Prostate gland (tissue), 2 donors: Measurements from ENCODE around the gene TMEM132A. TPM values are rescaled to one million over a fixed set of nuclear protein-coding genes. Genes with fewer than 3 reads are reported as not detected.

Experiments used
- DNase-seq: peaks from one replicate; pipeline ENCODE4 v3.0.0-alpha.2; 2019; ENCODE audit warnings: low spot score
- H3K27ac ChIP-seq, 2 donors: fragments of 200-600 bp; sonication (generic); 2 replicates each; pipeline ENCODE4 v1.5.1; 2017 to 2019
- H3K27me3 ChIP-seq: fragments of 200-600 bp; sonication (generic); replicated peaks from 2 replicates; pipeline ENCODE4 v1.5.1; 2019; ENCODE audit not compliant: insufficient read depth
- H3K36me3 ChIP-seq, 2 donors: fragments of 200-600 bp; sonication (generic); 1 replicate in 1 of 2; 2 replicates in 1 of 2; pipeline versions ENCODE4 v1.5.1 to v1.8.1; 2017 to 2019
- H3K4me1 ChIP-seq: fragments of 200-600 bp; sonication (generic); replicated peaks from 2 replicates; pipeline ENCODE4 v1.5.1; 2019
- H3K4me3 ChIP-seq, 2 donors: fragments of 200-600 bp; sonication (generic); 2 replicates each; pipeline ENCODE4 v1.5.1; 2017 to 2019
- H3K9me3 ChIP-seq: fragments of 200-600 bp; sonication (generic); 2 replicates; pipeline ENCODE4 v1.5.1; 2017
- CTCF ChIP-seq, 4 experiments: fragments of 200-600 bp in 2 of 4; fragments of 450-650 bp in 2 of 4; sonication (generic) in 2 of 4; IDR thresholded peaks; 1 replicate in 3 of 4; 2 replicates in 1 of 4; pipeline ENCODE4 v1.5.1; 2016 to 2019; ENCODE audit warnings: antibody characterized with exemption in 4 of 4, mild to moderate bottlenecking in 2 of 4, moderate library complexity in 2 of 4
- POLR2A ChIP-seq: fragments of 450-650 bp; IDR thresholded peaks from one replicate; pipeline ENCODE4 v1.6.1; 2016; ENCODE audit warnings: antibody characterized with exemption, mild to moderate bottlenecking
- POLR2AphosphoS5 ChIP-seq: sonication (generic); formaldehyde crosslinking; IDR thresholded peaks from one replicate; pipeline ENCODE4 v1.6.1; 2017; ENCODE audit warnings: antibody characterized with exemption
- WGBS: methylation state at CpG from one replicate; pipeline ENCODE4 v1.1.5; 2018; 5-methylcytosine and 5-hydroxymethylcytosine counted together
- intact Hi-C: fragments of 100-400 bp; cut with DNase I; formaldehyde crosslinking; loops from one replicate; pipeline ENCODE4 v1.14.2; 2022
- total RNA-seq, 2 donors: library from RNA; depleted of rRNA; stranded (reverse); fragments of >200 nt; gene quantifications; one replicate each; pipeline ENCODE4 v1.1.0, GENCODE V29; 2016

Gene TMEM132A
- total RNA-seq, 2 donors from 2014 or later: 18.7 to 44.5 TPM

- intact Hi-C loops: no loop called here
- H3K36me3 ChIP-seq: no peaks in the 10 kb centered on the region
- no peak overlapping the region for H3K27ac ChIP-seq
- WGBS: 57% methylated on average over 1 of the region's 1 CpG
- H3K27me3 ChIP-seq: no peaks in the 10 kb centered on the region
- H3K9me3 ChIP-seq: no peaks in the 10 kb centered on the region
- TF ChIP-seq CTCF (IDR thresholded peaks at IDR 0.05): no peak
- TF ChIP-seq POLR2AphosphoS5: no peak
- no peak for TF ChIP-seq POLR2A
- no peak overlapping the region for H3K4me3 ChIP-seq
- no peaks in the 10 kb centered on the region for H3K4me1 ChIP-seq
- no peak for DNase-seq
Measured at GRCh38 chr11:60968223-60968622, 44.0 kb downstream of the TMEM132A start.

- H3K9me3 ChIP-seq: no peaks in the 10 kb centered on the region
- H3K36me3 ChIP-seq: no peaks in the 10 kb centered on the region
- DNase-seq: no peak
- H3K4me1 ChIP-seq: no peaks in the 10 kb centered on the region
- no peaks in the 10 kb centered on the region for H3K27me3 ChIP-seq
- intact Hi-C loops: no loop called here
- no peak overlapping the region for H3K4me3 ChIP-seq
- WGBS: 17% methylated on average over 9 of the region's 9 CpGs
- TF ChIP-seq POLR2AphosphoS5 (no peak), CTCF (IDR thresholded peaks at IDR 0.05) (peak; percentile 31 to 81 (median 72)), POLR2A (no peak)
- H3K27ac ChIP-seq: no peak overlapping the region
Measured at GRCh38 chr11:60970369-60970774, 46.1 kb downstream of the TMEM132A start.

- H3K4me3 ChIP-seq: no peak overlapping the region
Measured at GRCh38 chr11:60970890-60971289, 46.6 kb downstream of the TMEM132A start.

GRCh38 chr11:60971520-60971919 lies 47.3 kb downstream of the TMEM132A start, which contains the start of gene CD6:
CD6 (plus strand) TSS chr11:60971680; CDS start chr11:60971866, 186 bp downstream.
- no peak within 1 kb of the TSS for H3K4me3 ChIP-seq

More at GRCh38 chr11:60970890-60971289, 46.6 kb downstream of the TMEM132A start:
- Histone ChIP-seq H3K36me3 (no peaks in the 10 kb centered on the region), H3K4me1 (no peaks in the 10 kb centered on the region), H3K9me3 (no peaks in the 10 kb centered on the region), H3K27ac (no peak overlapping the region), H3K27me3 (no peaks in the 10 kb centered on the region)
- DNase-seq: no peak
- WGBS: 60% methylated on average over 5 of the region's 5 CpGs
- intact Hi-C loops: no loop called here
- TF ChIP-seq POLR2A: no peak
- TF ChIP-seq CTCF (IDR thresholded peaks at IDR 0.05): no peak
- TF ChIP-seq POLR2AphosphoS5: no peak

More at GRCh38 chr11:60971520-60971919, 47.3 kb downstream of the TMEM132A start, which contains the start of gene CD6:
- 88% methylated on average over 16 of the region's 16 CpGs for WGBS
- no peak for DNase-seq
- TF ChIP-seq CTCF (IDR thresholded peaks at IDR 0.05): no peak
- no peak for TF ChIP-seq POLR2AphosphoS5
- no peak for TF ChIP-seq POLR2A
- no peaks in the 10 kb centered on the region for H3K36me3 ChIP-seq
- H3K9me3 ChIP-seq: no peaks in the 10 kb centered on the region
- H3K4me1 ChIP-seq: no peaks in the 10 kb centered on the region
- no peak within 1 kb of the TSS for H3K27ac ChIP-seq
- intact Hi-C loops: no loop called here
- H3K27me3 ChIP-seq: no peaks in the 10 kb centered on the region
